ENCODE data around the gene ARHGAP19. TPM values are rescaled to one million over a fixed set of nuclear protein-coding genes. Genes with fewer than 3 reads are reported as not detected.

The ARHGAP19 gene
- total RNA-seq, 2 experiments from 2014 or later, result 42.3 to 53.2 TPM

DNA sequence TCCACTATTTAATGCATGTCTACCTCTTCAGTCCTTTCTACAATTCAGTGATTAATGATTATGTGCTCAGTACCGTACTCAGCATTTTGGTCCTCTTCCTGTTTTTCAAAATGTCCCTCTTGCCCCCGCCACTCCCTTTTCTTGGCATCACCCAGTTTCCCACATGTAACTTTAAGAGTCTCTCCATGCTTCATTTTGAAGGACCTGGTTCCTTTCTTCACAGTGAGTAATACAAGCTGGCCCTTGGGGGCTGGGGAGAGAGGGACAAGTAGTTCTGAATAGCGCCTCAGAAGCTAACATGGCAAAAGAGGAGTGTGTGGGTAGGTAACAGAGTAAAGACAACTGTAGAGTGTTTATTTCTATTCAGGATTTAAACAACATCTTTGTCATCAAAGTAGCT, 72.1 kb downstream of the ARHGAP19 start:
- Mint-ChIP-seq H3K27me3 (no peaks in the 10 kb centered on the region), H3K9me3 (no peaks in the 10 kb centered on the region), H3K27ac (peak overlapping the region; percentile 22), H3K36me3 (ENCODE audit: low read depth) (peaks cover 18% of the 10 kb centered on the region), H3K4me1 (ENCODE audit: low read depth) (peaks cover 34% of the 10 kb centered on the region), H3K4me3 (no peak overlapping the region)
- ATAC-seq (no peak), DNase-seq (no peak)
- TF ChIP-seq, protein P1, sequence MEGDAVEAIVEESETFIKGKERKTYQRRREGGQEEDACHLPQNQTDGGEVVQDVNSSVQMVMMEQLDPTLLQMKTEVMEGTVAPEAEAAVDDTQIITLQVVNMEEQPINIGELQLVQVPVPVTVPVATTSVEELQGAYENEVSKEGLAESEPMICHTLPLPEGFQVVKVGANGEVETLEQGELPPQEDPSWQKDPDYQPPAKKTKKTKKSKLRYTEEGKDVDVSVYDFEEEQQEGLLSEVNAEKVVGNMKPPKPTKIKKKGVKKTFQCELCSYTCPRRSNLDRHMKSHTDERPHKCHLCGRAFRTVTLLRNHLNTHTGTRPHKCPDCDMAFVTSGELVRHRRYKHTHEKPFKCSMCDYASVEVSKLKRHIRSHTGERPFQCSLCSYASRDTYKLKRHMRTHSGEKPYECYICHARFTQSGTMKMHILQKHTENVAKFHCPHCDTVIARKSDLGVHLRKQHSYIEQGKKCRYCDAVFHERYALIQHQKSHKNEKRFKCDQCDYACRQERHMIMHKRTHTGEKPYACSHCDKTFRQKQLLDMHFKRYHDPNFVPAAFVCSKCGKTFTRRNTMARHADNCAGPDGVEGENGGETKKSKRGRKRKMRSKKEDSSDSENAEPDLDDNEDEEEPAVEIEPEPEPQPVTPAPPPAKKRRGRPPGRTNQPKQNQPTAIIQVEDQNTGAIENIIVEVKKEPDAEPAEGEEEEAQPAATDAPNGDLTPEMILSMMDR (IDR thresholded peaks at IDR 0.05), result no peak
- CTCF ChIA-PET, result interaction anchor here (0.7 to 5.3 kb wide), 7 partner anchors 8 to 183 kb away, joined by 3 to 25 read pairs (median 8); no protein-coding TSS in a partner anchor
- intact Hi-C loops (cut with micrococcal nuclease), result no loop called here
- POLR2A ChIA-PET, result interaction anchor here (1.3 kb wide), 1 partner anchor 9 kb away, joined by 3 read pairs; no protein-coding TSS in a partner anchor

DNA sequence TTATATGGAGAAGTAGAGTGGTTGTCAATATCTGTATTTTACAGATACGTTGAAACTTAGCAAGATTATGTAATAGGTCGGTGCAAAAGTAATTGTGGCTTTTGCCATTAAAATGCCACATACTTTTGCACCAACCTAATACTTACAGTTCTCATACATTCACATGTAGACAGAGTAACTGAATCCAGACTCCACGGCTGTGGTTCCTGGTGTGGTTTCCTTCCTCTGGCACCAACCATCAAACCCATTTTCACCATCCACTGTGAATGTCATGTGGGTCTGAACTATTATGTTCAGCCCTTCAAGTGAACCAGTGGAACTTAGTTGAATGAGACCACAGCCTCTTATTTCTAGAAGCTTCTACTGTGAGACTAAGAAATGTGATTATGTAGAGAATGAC, 75.1 kb downstream of the ARHGAP19 start:
- POLR2A ChIA-PET, result interaction anchor here (0.7 kb wide), 1 partner anchor 13 kb away, joined by 3 read pairs; no protein-coding TSS in a partner anchor
- DNase-seq, result no peak
- TF ChIP-seq, protein P1 (IDR thresholded peaks at IDR 0.05), result no peak
- intact Hi-C loops (cut with micrococcal nuclease), result no loop called here
- H3K4me1 Mint-ChIP-seq (ENCODE audit: low read depth), result peaks cover 29% of the 10 kb centered on the region
- H3K9me3 Mint-ChIP-seq, result no peaks in the 10 kb centered on the region
- CTCF ChIA-PET, result interaction anchor here (0.6 to 5.5 kb wide), 13 partner anchors 9 to 576 kb away, joined by 3 to 26 read pairs (median 5); no protein-coding TSS in a partner anchor
- H3K27ac Mint-ChIP-seq, result peak overlapping the region; percentile 94
- H3K36me3 Mint-ChIP-seq (ENCODE audit: low read depth), result peaks cover 10% of the 10 kb centered on the region
- H3K27me3 Mint-ChIP-seq, result no peaks in the 10 kb centered on the region
- no peak overlapping the region for H3K4me3 Mint-ChIP-seq
- ATAC-seq, result no peak

DNA sequence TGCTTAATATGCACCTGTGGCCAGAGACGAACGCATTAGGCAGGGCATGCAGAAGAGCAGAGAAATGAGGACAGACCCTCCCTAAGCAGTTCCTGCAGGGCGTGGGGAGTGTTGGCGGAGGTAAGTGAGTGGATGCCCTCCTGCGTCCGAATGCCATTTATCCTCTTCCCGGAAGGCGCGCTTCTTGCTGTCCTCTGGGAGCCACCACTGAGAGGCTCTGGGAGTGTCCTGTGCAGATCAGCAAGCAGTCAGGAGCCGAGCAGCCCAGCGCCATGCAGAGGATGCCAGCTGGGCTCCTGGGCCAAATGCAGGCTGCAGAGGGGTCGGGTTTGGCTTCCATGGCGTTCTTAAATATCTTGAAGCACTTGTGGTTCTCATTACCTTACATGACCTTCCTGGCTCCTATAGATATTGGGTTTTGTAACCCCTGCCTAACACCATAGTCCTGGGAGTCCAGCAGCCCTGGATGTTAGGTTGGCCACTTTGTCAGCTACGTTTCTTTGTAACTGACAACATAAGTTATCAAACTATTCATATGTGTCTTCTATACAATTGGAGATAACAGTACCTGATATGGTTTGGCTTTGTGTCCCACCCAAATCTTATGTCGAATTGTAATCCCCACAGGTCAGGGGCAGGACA, 76.7 kb downstream of the ARHGAP19 start:
- H3K27ac Mint-ChIP-seq, result no peak overlapping the region
- H3K4me1 Mint-ChIP-seq (ENCODE audit: low read depth), result peaks cover 29% of the 10 kb centered on the region
- DNase-seq, result no peak
- intact Hi-C loops (cut with micrococcal nuclease), result no loop called here
- TF ChIP-seq, protein P1 (IDR thresholded peaks at IDR 0.05), result no peak
- CTCF ChIA-PET, result interaction anchor here (0.8 to 5.5 kb wide), 3 partner anchors 19 to 178 kb away, joined by 4 to 26 read pairs (median 25); no protein-coding TSS in a partner anchor
- POLR2A ChIA-PET, result interaction anchor here (0.8 kb wide), 1 partner anchor 19 kb away, joined by 4 read pairs; no protein-coding TSS in a partner anchor
- H3K4me3 Mint-ChIP-seq, result no peak overlapping the region
- no peak for ATAC-seq
- peaks cover 10% of the 10 kb centered on the region for H3K36me3 Mint-ChIP-seq (ENCODE audit: low read depth)
- no peaks in the 10 kb centered on the region for H3K9me3 Mint-ChIP-seq
- no peaks in the 10 kb centered on the region for H3K27me3 Mint-ChIP-seq

DNA sequence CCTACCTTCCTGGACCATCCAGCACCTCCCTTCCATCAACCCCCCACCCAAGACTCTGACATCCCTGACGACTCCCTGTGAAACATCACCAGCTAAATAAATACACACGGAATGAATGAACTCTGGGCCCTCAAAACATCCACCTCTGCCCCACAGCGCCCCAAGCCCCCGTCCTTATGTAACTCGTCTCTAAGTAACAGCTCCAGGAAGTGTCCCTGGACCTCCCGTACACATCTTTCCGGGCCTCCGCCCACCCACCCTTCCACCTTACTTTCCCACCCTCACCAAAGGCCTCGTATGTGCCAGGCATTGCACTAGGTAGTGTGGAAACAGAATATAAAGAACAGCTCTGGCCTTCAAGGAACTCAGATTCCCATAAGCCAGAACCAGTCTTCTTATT, 79.0 kb downstream of the ARHGAP19 start:
- ATAC-seq, result no peak
- TF ChIP-seq, protein P1 (IDR thresholded peaks at IDR 0.05), result no peak
- no peaks in the 10 kb centered on the region for H3K9me3 Mint-ChIP-seq
- intact Hi-C loops (cut with micrococcal nuclease), result no loop called here
- peaks cover 3% of the 10 kb centered on the region for H3K36me3 Mint-ChIP-seq (ENCODE audit: low read depth)
- peaks cover 18% of the 10 kb centered on the region for H3K4me1 Mint-ChIP-seq (ENCODE audit: low read depth)
- H3K4me3 Mint-ChIP-seq, result no peak overlapping the region
- no peak overlapping the region for H3K27ac Mint-ChIP-seq
- no peaks in the 10 kb centered on the region for H3K27me3 Mint-ChIP-seq
- ChIA-PET POLR2A (no interaction called here), CTCF (interaction anchor here (1.3 to 14.8 kb wide), 4 partner anchors 11 to 137 kb away, joined by 4 to 407 read pairs (median 86); no protein-coding TSS in a partner anchor)
- DNase-seq, result no peak

DNA sequence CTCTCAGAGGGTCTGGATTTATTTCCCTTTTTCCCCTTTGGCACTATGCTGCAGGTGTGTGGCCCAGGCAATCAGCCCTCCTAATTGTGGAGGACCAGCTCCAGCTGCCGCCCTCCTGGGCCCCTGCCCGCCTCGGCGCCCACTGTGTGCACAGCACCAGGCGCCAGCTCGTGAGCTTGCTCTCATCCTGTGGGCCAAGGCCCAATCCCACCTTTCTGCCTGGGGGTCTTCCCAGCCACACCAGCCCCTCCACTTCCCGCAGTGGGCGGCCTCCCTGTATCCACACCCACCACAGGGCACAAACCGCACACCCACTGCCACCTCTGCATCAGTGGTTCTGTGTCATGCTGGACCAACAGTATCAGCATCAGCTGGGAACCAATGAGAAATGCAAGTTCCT, 81.2 kb downstream of the ARHGAP19 start:
- Mint-ChIP-seq H3K27ac (no peak overlapping the region), H3K36me3 (ENCODE audit: low read depth) (no peaks in the 10 kb centered on the region), H3K4me1 (ENCODE audit: low read depth) (no peaks in the 10 kb centered on the region), H3K27me3 (no peaks in the 10 kb centered on the region), H3K4me3 (no peak overlapping the region), H3K9me3 (no peaks in the 10 kb centered on the region)
- POLR2A ChIA-PET, result interaction anchor here (1.1 to 1.8 kb wide), 3 partner anchors 9 to 139 kb away, joined by 3 to 7 read pairs (median 4); no protein-coding TSS in a partner anchor
- ATAC-seq, result no peak
- intact Hi-C loops (cut with micrococcal nuclease), result loop anchor here (2.0 kb wide), 1 partner anchor 138 kb away; no protein-coding TSS in a partner anchor
- DNase-seq, result no peak
- TF ChIP-seq, protein P1 (IDR thresholded peaks at IDR 0.05), result no peak
- CTCF ChIA-PET, result interaction anchor here (0.7 to 14.8 kb wide), 45 partner anchors 8 to 836 kb away, joined by 3 to 407 read pairs (median 6); no protein-coding TSS in a partner anchor

Measured in activated CD8-positive, alpha-beta T cell treated with anti-CD3 and anti-CD28 coated beads for 36 hours (primary cell).